ENCODE measurements around the gene DEDD. TPM values are rescaled to one million over a fixed set of nuclear protein-coding genes. Genes with fewer than 3 reads are reported as not detected.

DEDD gene
- total RNA-seq, 2 experiments from 2014 or later = 35.5 to 36.6 TPM

- H3K4me1 Mint-ChIP-seq (ENCODE audit: low read depth) = peaks cover 66% of the 10 kb centered on the region
- H3K27me3 Mint-ChIP-seq = no peaks in the 10 kb centered on the region
- ChIA-PET CTCF (interaction anchor here (0.9 to 2.3 kb wide), 5 partner anchors 11 to 206 kb away, joined by 3 to 18 read pairs (median 6); partner anchors contain the start of genes PPOX and TOMM40L), POLR2A (interaction anchor here (0.8 to 3.5 kb wide), 10 partner anchors 9 to 137 kb away, joined by 3 to 31 read pairs (median 6); partner anchors contain the start of genes ARHGAP30, DEDD, NDUFS2 and PPOX)
- no peak for DNase-seq
- Histone ChIP-seq H3K27me3 (ENCODE audit: control insufficient read depth in 1 of 2, insufficient read depth in 2 of 2, low read length in 2 of 2) (no peaks in the 10 kb centered on the region), H3K27ac (ENCODE audit: low read depth in 1 of 2, low read length in 2 of 2) (peak overlapping the region; percentile 82 to 89), H3K36me3 (ENCODE audit: insufficient read depth, low read length) (peaks cover 43% of the 10 kb centered on the region), H3K4me3 (ENCODE audit: low read length) (peak overlapping the region; percentile 77), H3K4me1 (ENCODE audit: insufficient read depth, low read length) (peaks cover 69% of the 10 kb centered on the region), H3K9me3 (ENCODE audit: control insufficient read depth in 1 of 2, insufficient read depth in 1 of 2, low read length in 2 of 2) (no peaks in the 10 kb centered on the region)
- H3K9me3 Mint-ChIP-seq = no peaks in the 10 kb centered on the region
- peak overlapping the region; percentile 97 for H3K27ac Mint-ChIP-seq
- no peak for ATAC-seq (ENCODE audit: poor library complexity)
- TF ChIP-seq, protein P1, sequence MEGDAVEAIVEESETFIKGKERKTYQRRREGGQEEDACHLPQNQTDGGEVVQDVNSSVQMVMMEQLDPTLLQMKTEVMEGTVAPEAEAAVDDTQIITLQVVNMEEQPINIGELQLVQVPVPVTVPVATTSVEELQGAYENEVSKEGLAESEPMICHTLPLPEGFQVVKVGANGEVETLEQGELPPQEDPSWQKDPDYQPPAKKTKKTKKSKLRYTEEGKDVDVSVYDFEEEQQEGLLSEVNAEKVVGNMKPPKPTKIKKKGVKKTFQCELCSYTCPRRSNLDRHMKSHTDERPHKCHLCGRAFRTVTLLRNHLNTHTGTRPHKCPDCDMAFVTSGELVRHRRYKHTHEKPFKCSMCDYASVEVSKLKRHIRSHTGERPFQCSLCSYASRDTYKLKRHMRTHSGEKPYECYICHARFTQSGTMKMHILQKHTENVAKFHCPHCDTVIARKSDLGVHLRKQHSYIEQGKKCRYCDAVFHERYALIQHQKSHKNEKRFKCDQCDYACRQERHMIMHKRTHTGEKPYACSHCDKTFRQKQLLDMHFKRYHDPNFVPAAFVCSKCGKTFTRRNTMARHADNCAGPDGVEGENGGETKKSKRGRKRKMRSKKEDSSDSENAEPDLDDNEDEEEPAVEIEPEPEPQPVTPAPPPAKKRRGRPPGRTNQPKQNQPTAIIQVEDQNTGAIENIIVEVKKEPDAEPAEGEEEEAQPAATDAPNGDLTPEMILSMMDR (IDR thresholded peaks at IDR 0.05) = no peak
- intact Hi-C loops (cut with DNase I, micrococcal nuclease) = loop anchor here in 1 of 2 experiments (2.0 to 5.0 kb wide), 2 partner anchors 14 to 46 kb away; partner anchors contain the start of gene APOA2
- peaks cover 57% of the 10 kb centered on the region for H3K36me3 Mint-ChIP-seq (ENCODE audit: low read depth)
- peak overlapping the region; percentile 100 for H3K4me3 Mint-ChIP-seq
These were observed 44.1 kb upstream of the DEDD start for GRCh38 chr1:161176468-161177111.

- peaks cover 50% of the 10 kb centered on the region for H3K36me3 ChIP-seq (ENCODE audit: insufficient read depth, low read length)
These were observed 43.4 kb upstream of the DEDD start for GRCh38 chr1:161175771-161176453.

DNA sequence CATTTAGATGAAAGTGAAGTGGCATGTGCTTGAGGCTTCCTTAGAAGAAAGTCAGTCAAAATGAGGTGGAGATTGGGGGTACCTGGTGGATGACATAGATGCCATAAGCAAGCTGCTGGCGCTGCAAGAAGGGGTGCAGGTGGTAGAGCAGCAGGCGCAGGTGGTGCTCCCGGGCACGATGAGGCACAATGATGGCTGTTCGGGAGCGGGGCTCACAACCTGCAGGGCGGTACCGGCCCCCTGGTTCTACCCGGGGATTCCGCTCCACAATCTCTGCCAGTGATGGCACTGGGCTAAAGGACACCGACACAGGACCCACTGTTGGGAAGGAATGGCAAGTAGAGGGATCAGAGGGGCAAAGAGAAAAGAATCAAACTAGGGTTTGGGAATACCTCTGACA, 42.4 kb upstream of the DEDD start:
- H3K27me3 Mint-ChIP-seq = no peaks in the 10 kb centered on the region
- no peaks in the 10 kb centered on the region for H3K27me3 ChIP-seq (ENCODE audit: control insufficient read depth in 1 of 2, insufficient read depth in 2 of 2, low read length in 2 of 2)
- peak overlapping the region; percentile 97 for H3K27ac Mint-ChIP-seq
- H3K36me3 ChIP-seq (ENCODE audit: insufficient read depth, low read length) = peaks cover 57% of the 10 kb centered on the region
- no peak for ATAC-seq (ENCODE audit: poor library complexity)
- intact Hi-C loops (cut with DNase I, micrococcal nuclease) = loop anchor here in 1 of 2 experiments (5.0 kb wide), 2 partner anchors 47 to 212 kb away; partner anchors contain the start of gene APOA2
- POLR2A ChIA-PET = interaction anchor here (3.5 kb wide), 1 partner anchor 9 kb away, joined by 31 read pairs; the partner anchor contains the start of gene PPOX
- H3K4me1 Mint-ChIP-seq (ENCODE audit: low read depth) = peaks cover 60% of the 10 kb centered on the region
- TF ChIP-seq, protein P1 (IDR thresholded peaks at IDR 0.05) = no peak
- no peak for DNase-seq
- peaks cover 71% of the 10 kb centered on the region for H3K36me3 Mint-ChIP-seq (ENCODE audit: low read depth)
- H3K4me1 ChIP-seq (ENCODE audit: insufficient read depth, low read length) = peaks cover 53% of the 10 kb centered on the region
- peak overlapping the region; percentile 100 for H3K4me3 Mint-ChIP-seq
- H3K27ac ChIP-seq (ENCODE audit: low read depth in 1 of 2, low read length in 2 of 2) = no peak overlapping the region
- H3K9me3 ChIP-seq (ENCODE audit: control insufficient read depth in 1 of 2, insufficient read depth in 1 of 2, low read length in 2 of 2) = no peaks in the 10 kb centered on the region
- no peak overlapping the region for H3K4me3 ChIP-seq (ENCODE audit: low read length)
- no peaks in the 10 kb centered on the region for H3K9me3 Mint-ChIP-seq
- CTCF ChIA-PET = no interaction called here

More at GRCh38 chr1:161175771-161176453, 43.4 kb upstream of the DEDD start:
- Histone ChIP-seq H3K27ac (ENCODE audit: low read depth in 1 of 2, low read length in 2 of 2) (peak overlapping the region; percentile 82 to 89), H3K4me1 (ENCODE audit: insufficient read depth, low read length) (peaks cover 62% of the 10 kb centered on the region), H3K27me3 (ENCODE audit: control insufficient read depth in 1 of 2, insufficient read depth in 2 of 2, low read length in 2 of 2) (no peaks in the 10 kb centered on the region), H3K4me3 (ENCODE audit: low read length) (peak overlapping the region; percentile 77), H3K9me3 (ENCODE audit: control insufficient read depth in 1 of 2, insufficient read depth in 1 of 2, low read length in 2 of 2) (no peaks in the 10 kb centered on the region)
- H3K27me3 Mint-ChIP-seq = no peaks in the 10 kb centered on the region
- no peaks in the 10 kb centered on the region for H3K9me3 Mint-ChIP-seq
- DNase-seq (no peak), ATAC-seq (ENCODE audit: poor library complexity) (no peak)
- TF ChIP-seq, protein P1 (IDR thresholded peaks at IDR 0.05) = no peak
- intact Hi-C loops (cut with DNase I, micrococcal nuclease) = loop anchor here in 1 of 2 experiments (2.0 to 5.0 kb wide), 2 partner anchors 13 to 46 kb away; partner anchors contain the start of gene APOA2
- H3K36me3 Mint-ChIP-seq (ENCODE audit: low read depth) = peaks cover 64% of the 10 kb centered on the region
- ChIA-PET POLR2A (interaction anchor here (0.8 to 3.5 kb wide), 7 partner anchors 10 to 138 kb away, joined by 3 to 31 read pairs (median 14); partner anchors contain the start of genes DEDD, NDUFS2, PPOX and TOMM40L), CTCF (interaction anchor here (0.9 to 2.3 kb wide), 5 partner anchors 10 to 206 kb away, joined by 3 to 18 read pairs (median 6); partner anchors contain the start of genes PPOX and TOMM40L)
- peak overlapping the region; percentile 100 for H3K4me3 Mint-ChIP-seq
- peak overlapping the region; percentile 97 for H3K27ac Mint-ChIP-seq
- peaks cover 69% of the 10 kb centered on the region for H3K4me1 Mint-ChIP-seq (ENCODE audit: low read depth)

Data from CD4-positive, alpha-beta T cell (primary cell).